SK-N-SH treated with all-trans-retinoic acid at 6 μM for 48 hours (cell line): ENCODE measurements around the gene PSAT1.

Experiments
- ATAC-seq: fragments of 200-7000 bp; cut with Tn5 transposase; 3 replicates; pipeline ENCODE4 v1.9.1; 2020; ENCODE audit warnings: mild to moderate bottlenecking, moderate library complexity
- ARNTL ChIP-seq: fragments of 450-650 bp; formaldehyde crosslinking; IDR thresholded peaks from 2 replicates; pipeline ENCODE4 v1.5.0; 2020; ENCODE audit warnings: low read depth, mild to moderate bottlenecking, moderate library complexity, borderline replicate concordance
- BACH2 ChIP-seq: fragments of 250-450 bp; sonication (Bioruptor Pico); IDR thresholded peaks from 2 replicates; pipeline ENCODE4 v1.9.0; 2021; ENCODE audit warnings: mild to moderate bottlenecking, borderline replicate concordance
- CSDC2 ChIP-seq: fragments of 250-450 bp; sonication (Bioruptor Pico); IDR thresholded peaks from 2 replicates; pipeline ENCODE4 v1.5.0; 2020; ENCODE audit warnings: mild to moderate bottlenecking, moderate library complexity
- ESRRG ChIP-seq: fragments of 250-450 bp; sonication (Bioruptor Pico); IDR thresholded peaks from 2 replicates; pipeline ENCODE4 v1.6.1; 2021; ENCODE audit warnings: mild to moderate bottlenecking
- GLIS3 ChIP-seq: fragments of 250-450 bp; sonication (Bioruptor Pico); IDR thresholded peaks from 2 replicates; pipeline ENCODE4 v1.5.0; 2020; ENCODE audit warnings: mild to moderate bottlenecking, moderate library complexity
- ISL1 ChIP-seq: fragments of 250-450 bp; sonication (Bioruptor Pico); IDR thresholded peaks from 2 replicates; pipeline ENCODE4 v2.1.2; 2022; ENCODE audit warnings: mild to moderate bottlenecking, moderate library complexity
- OSR1 ChIP-seq: fragments of 250-450 bp; sonication (Bioruptor Pico); IDR thresholded peaks from 2 replicates; pipeline ENCODE4 v1.8.0; 2022; ENCODE audit warnings: moderate library complexity, mild to moderate bottlenecking, inconsistent platforms
- PPARA ChIP-seq: fragments of 250-450 bp; sonication (Bioruptor Pico); IDR thresholded peaks from 2 replicates; pipeline ENCODE4 v1.5.0; 2020; ENCODE audit warnings: mild to moderate bottlenecking, borderline replicate concordance
- RARB ChIP-seq: fragments of 250-450 bp; sonication (Bioruptor Pico); IDR thresholded peaks from 2 replicates; pipeline ENCODE4 v1.8.0; 2021; ENCODE audit warnings: mild to moderate bottlenecking, moderate library complexity
- SNAI2 ChIP-seq: fragments of 250-450 bp; sonication (Bioruptor Pico); IDR thresholded peaks from 2 replicates; pipeline ENCODE4 v1.5.0; 2020; ENCODE audit warnings: mild to moderate bottlenecking, moderate library complexity
- TCF4 ChIP-seq: fragments of 250-450 bp; sonication (Bioruptor Pico); IDR thresholded peaks from 2 replicates; pipeline ENCODE4 v1.8.0; 2021; ENCODE audit warnings: mild to moderate bottlenecking, moderate library complexity, borderline replicate concordance
- ZC3H10 ChIP-seq: fragments of 250-450 bp; sonication (Bioruptor Pico); IDR thresholded peaks from 2 replicates; pipeline ENCODE4 v1.5.1; 2021; ENCODE audit warnings: mild to moderate bottlenecking, moderate library complexity
- ZFP3 ChIP-seq: fragments of 250-450 bp; sonication (Bioruptor Pico); IDR thresholded peaks from 2 replicates; pipeline ENCODE4 v1.5.0; 2020; ENCODE audit warnings: mild to moderate bottlenecking, moderate library complexity
- ZFP30 ChIP-seq: fragments of 450-650 bp; formaldehyde crosslinking; IDR thresholded peaks from 2 replicates; pipeline ENCODE4 v1.5.0; 2022; ENCODE audit warnings: mild to moderate bottlenecking, moderate library complexity
- ZNF565 ChIP-seq: fragments of 450-650 bp; formaldehyde crosslinking; conservative IDR thresholded peaks from 2 replicates; pipeline ENCODE4 v1.5.0; 2020; ENCODE audit warnings: low read depth, mild to moderate bottlenecking, moderate library complexity
- ZNF70 ChIP-seq: fragments of 450-650 bp; formaldehyde crosslinking; IDR thresholded peaks from 2 replicates; pipeline ENCODE4 v1.5.0; 2020; ENCODE audit warnings: mild to moderate bottlenecking, moderate library complexity
- ZNF8 ChIP-seq: fragments of 450-650 bp; formaldehyde crosslinking; IDR thresholded peaks from 2 replicates; pipeline ENCODE4 v1.5.0; 2020; ENCODE audit warnings: mild to moderate bottlenecking, moderate library complexity
- TF ChIP-seq, protein P1 (sequence below): fragments of 250-450 bp; sonication (Bioruptor Pico); IDR thresholded peaks from 2 replicates; pipeline ENCODE4 v1.5.0; 2020; ENCODE audit warnings: mild to moderate bottlenecking, moderate library complexity
- TF ChIP-seq, protein P2 (sequence below): fragments of 250-450 bp; sonication (Bioruptor Pico); IDR thresholded peaks from 2 replicates; pipeline ENCODE4 v1.5.1; 2021; ENCODE audit warnings: mild to moderate bottlenecking, moderate library complexity
- TF ChIP-seq, protein P3 (sequence below): fragments of 250-450 bp; sonication (Bioruptor Pico); IDR thresholded peaks from 2 replicates; pipeline ENCODE4 v1.8.0; 2020; ENCODE audit warnings: mild to moderate bottlenecking, moderate library complexity, borderline replicate concordance
- TF ChIP-seq, protein P4 (sequence below): fragments of 250-450 bp; sonication (Bioruptor Pico); IDR thresholded peaks from 2 replicates; pipeline ENCODE4 v1.8.0; 2021; ENCODE audit warnings: low read depth, mild to moderate bottlenecking, moderate library complexity, borderline replicate concordance
- TF ChIP-seq, protein P5 (sequence below): fragments of 250-450 bp; sonication (Bioruptor Pico); IDR thresholded peaks from 2 replicates; pipeline ENCODE4 v1.5.1; 2020; ENCODE audit warnings: low read depth, mild to moderate bottlenecking, moderate library complexity

The PSAT1 gene

DNA sequence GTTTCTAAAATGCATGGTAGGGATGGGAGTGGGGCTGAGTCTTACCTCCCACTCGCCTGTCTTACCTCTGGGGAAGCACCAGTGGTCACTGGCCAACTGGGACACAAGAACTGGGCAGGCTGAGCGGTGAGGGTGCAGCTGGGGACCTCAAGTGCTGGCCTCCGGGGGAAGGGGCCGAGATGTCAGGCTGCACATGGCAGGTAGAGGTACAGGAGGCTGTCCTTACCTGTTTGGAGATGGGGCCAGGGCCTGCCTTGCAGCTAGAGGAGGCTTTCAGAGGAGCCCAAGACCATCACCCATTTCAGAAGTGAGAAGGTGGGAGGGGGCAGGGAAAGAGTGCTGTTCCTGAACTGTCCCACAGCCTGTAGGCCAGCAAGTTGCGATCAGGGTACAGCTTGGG is 14.2 kb downstream of the PSAT1 start:
- TF ChIP-seq ZC3H10 (CRISPR knock-in tag) (no peak), RARB (CRISPR knock-in tag) (no peak), OSR1 (CRISPR knock-in tag) (no peak), CSDC2 (CRISPR knock-in tag) (no peak), GLIS3 (CRISPR knock-in tag) (no peak), ARNTL (CRISPR knock-in tag) (no peak), SNAI2 (no peak), PPARA (no peak), BACH2 (CRISPR knock-in tag) (no peak), ZNF565 (CRISPR knock-in tag) (no peak), ZFP30 (CRISPR knock-in tag) (no peak), ZNF70 (CRISPR knock-in tag) (no peak), ZFP3 (CRISPR knock-in tag) (no peak), TCF4 (CRISPR knock-in tag) (no peak)
- TF ChIP-seq, protein P1, sequence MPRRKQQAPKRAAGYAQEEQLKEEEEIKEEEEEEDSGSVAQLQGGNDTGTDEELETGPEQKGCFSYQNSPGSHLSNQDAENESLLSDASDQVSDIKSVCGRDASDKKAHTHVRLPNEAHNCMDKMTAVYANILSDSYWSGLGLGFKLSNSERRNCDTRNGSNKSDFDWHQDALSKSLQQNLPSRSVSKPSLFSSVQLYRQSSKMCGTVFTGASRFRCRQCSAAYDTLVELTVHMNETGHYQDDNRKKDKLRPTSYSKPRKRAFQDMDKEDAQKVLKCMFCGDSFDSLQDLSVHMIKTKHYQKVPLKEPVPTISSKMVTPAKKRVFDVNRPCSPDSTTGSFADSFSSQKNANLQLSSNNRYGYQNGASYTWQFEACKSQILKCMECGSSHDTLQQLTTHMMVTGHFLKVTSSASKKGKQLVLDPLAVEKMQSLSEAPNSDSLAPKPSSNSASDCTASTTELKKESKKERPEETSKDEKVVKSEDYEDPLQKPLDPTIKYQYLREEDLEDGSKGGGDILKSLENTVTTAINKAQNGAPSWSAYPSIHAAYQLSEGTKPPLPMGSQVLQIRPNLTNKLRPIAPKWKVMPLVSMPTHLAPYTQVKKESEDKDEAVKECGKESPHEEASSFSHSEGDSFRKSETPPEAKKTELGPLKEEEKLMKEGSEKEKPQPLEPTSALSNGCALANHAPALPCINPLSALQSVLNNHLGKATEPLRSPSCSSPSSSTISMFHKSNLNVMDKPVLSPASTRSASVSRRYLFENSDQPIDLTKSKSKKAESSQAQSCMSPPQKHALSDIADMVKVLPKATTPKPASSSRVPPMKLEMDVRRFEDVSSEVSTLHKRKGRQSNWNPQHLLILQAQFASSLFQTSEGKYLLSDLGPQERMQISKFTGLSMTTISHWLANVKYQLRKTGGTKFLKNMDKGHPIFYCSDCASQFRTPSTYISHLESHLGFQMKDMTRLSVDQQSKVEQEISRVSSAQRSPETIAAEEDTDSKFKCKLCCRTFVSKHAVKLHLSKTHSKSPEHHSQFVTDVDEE, result no peak
- TF ChIP-seq, protein P2, sequence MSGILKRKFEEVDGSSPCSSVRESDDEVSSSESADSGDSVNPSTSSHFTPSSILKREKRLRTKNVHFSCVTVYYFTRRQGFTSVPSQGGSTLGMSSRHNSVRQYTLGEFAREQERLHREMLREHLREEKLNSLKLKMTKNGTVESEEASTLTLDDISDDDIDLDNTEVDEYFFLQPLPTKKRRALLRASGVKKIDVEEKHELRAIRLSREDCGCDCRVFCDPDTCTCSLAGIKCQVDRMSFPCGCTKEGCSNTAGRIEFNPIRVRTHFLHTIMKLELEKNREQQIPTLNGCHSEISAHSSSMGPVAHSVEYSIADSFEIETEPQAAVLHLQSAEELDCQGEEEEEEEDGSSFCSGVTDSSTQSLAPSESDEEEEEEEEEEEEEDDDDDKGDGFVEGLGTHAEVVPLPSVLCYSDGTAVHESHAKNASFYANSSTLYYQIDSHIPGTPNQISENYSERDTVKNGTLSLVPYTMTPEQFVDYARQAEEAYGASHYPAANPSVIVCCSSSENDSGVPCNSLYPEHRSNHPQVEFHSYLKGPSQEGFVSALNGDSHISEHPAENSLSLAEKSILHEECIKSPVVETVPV (CRISPR knock-in tag), result no peak
- TF ChIP-seq, protein P3, sequence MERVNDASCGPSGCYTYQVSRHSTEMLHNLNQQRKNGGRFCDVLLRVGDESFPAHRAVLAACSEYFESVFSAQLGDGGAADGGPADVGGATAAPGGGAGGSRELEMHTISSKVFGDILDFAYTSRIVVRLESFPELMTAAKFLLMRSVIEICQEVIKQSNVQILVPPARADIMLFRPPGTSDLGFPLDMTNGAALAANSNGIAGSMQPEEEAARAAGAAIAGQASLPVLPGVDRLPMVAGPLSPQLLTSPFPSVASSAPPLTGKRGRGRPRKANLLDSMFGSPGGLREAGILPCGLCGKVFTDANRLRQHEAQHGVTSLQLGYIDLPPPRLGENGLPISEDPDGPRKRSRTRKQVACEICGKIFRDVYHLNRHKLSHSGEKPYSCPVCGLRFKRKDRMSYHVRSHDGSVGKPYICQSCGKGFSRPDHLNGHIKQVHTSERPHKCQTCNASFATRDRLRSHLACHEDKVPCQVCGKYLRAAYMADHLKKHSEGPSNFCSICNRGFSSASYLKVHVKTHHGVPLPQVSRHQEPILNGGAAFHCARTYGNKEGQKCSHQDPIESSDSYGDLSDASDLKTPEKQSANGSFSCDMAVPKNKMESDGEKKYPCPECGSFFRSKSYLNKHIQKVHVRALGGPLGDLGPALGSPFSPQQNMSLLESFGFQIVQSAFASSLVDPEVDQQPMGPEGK (CRISPR knock-in tag), result no peak
- TF ChIP-seq, protein P4, sequence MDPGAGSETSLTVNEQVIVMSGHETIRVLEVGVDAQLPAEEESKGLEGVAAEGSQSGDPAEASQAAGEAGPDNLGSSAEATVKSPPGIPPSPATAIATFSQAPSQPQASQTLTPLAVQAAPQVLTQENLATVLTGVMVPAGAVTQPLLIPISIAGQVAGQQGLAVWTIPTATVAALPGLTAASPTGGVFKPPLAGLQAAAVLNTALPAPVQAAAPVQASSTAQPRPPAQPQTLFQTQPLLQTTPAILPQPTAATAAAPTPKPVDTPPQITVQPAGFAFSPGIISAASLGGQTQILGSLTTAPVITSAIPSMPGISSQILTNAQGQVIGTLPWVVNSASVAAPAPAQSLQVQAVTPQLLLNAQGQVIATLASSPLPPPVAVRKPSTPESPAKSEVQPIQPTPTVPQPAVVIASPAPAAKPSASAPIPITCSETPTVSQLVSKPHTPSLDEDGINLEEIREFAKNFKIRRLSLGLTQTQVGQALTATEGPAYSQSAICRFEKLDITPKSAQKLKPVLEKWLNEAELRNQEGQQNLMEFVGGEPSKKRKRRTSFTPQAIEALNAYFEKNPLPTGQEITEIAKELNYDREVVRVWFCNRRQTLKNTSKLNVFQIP (CRISPR knock-in tag), result no peak
- TF ChIP-seq, protein P5, sequence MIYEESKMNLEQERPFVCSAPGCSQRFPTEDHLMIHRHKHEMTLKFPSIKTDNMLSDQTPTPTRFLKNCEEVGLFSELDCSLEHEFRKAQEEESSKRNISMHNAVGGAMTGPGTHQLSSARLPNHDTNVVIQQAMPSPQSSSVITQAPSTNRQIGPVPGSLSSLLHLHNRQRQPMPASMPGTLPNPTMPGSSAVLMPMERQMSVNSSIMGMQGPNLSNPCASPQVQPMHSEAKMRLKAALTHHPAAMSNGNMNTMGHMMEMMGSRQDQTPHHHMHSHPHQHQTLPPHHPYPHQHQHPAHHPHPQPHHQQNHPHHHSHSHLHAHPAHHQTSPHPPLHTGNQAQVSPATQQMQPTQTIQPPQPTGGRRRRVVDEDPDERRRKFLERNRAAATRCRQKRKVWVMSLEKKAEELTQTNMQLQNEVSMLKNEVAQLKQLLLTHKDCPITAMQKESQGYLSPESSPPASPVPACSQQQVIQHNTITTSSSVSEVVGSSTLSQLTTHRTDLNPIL (CRISPR knock-in tag), result no peak
- no peak for ATAC-seq

DNA sequence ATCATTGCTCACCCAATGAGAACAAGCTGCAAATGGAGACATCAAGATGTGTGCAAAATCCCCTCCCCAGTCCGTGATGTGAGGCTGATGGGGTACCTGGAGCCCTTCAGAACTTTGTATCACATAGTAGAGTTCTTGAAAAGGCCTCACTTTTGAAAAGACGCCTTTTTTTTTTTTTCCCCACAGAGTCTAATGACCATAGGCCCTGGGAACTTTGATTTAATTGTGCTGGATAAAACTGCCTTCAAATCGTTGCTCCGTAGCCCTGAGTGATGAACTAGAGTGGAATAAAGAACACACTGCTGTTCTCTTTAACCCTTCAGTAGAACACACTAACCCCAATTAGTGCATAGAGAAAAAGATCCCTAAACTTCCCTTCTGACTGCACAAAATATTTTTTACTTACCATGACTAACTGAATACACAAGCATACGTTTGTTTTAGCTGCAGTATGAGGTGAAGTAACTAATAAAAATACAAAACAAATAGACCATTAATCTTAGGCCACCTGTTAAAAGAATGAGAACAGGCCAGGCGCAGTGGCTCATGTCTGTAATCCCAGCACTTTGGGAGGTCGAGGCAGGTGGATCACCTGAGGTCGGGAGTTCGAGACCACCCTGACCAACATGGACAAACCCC is 15.1 kb downstream of the PSAT1 start:
- ATAC-seq, result no peak
- TF ChIP-seq, protein P4 (CRISPR knock-in tag), result no peak
- TF ChIP-seq ZFP3 (CRISPR knock-in tag) (no peak), ZFP30 (CRISPR knock-in tag) (no peak), GLIS3 (CRISPR knock-in tag) (no peak), ESRRG (CRISPR knock-in tag) (no peak), BACH2 (CRISPR knock-in tag) (no peak), ZNF8 (CRISPR knock-in tag) (no peak), ISL1 (CRISPR knock-in tag) (no peak), PPARA (no peak), ZNF565 (CRISPR knock-in tag) (no peak), ZNF70 (CRISPR knock-in tag) (no peak), ZC3H10 (CRISPR knock-in tag) (no peak), SNAI2 (no peak), OSR1 (CRISPR knock-in tag) (no peak), ARNTL (CRISPR knock-in tag) (no peak)
- TF ChIP-seq, protein P2 (CRISPR knock-in tag), result no peak
- TF ChIP-seq, protein P5 (CRISPR knock-in tag), result no peak
